ENCODE data around the gene DPY19L3.
"Not testable (repeated sequence)": the region's sequence is repeated elsewhere in the genome, so short reads cannot be mapped to it uniquely, and the experiment has no call there.

Gene DPY19L3

GRCh38 chr19:32447534-32447933, 42.0 kb downstream of the DPY19L3 start:
- not testable (repeated sequence) for DNase-seq

DNA sequence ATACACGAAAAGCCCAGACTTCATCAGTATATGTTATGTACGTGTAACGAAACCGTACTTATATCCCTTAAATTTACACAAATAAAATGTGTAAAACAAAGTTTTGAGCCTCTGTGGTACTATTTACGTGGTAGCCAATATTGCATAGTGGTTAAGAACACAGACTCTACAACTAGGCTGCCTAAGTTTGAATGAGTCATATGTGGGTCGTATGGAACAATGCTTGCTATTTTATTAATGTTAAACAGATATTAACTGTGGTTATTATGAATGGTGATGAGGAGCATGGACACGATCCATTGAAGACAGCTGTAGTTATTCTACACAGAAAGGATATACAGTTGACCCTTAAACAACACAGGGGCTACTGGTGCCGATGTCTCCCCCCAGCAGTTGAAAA, 42.5 kb downstream of the DPY19L3 start:
- no peak for DNase-seq

DNA sequence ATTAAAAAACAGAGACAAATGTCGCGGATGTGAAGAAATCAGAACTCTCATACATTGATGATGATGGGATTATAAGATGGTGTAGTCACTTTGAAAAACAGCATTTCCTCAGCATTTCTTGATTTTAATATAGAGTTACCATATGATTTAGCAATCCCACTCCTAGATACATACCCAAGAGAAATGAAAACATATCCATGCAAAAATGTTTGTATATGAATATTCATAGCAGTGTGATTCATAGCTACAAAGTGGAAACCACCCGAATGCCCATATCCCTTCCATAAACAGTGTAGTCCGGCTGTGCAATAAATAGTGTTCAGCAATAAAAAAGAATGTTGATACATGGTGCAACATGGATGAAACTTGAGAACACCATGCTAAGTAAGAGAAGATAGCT, 44.6 kb downstream of the DPY19L3 start:
- no peak for DNase-seq

DNA sequence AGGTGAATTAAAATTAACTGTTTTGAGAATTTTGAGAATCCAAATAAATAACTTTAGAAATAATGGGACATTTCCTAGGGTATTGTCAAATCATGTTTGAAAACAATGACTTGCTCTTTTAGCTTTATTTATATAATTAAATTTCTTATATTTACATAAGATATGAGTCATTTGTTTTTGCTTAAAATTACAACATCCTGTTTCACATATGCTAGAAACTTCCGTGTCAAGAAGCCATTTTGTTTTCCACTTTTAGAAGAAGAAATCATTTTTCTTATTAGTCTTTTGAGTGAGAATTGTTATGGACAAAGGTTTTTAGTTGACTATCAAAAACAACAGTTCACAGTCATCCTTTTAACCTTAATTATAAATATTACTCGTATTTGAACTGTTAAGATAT, 48.2 kb downstream of the DPY19L3 start:
- DNase-seq = no peak

DNA sequence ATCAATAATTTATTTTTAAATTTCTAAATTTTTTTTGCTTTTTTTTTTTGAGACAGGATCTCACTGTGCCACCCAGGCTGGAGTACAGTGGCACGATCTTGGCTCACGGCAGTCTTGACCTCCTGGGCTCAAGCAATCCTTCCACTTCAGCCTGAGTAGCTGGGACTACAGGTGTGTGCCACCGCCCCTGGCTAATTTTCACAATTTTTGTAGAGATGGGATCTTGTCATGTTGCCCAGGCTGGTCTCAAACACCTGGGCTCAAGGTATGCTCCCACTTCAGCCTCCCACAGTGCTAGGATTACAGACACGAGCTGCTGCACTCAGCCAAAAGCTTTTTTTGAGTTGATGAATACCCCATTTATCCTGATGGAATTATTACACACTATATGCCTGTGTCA, 50.8 kb downstream of the DPY19L3 start:
- no peak for DNase-seq

GRCh38 chr19:32457571-32458158, 52.1 kb downstream of the DPY19L3 start:
- no peak for DNase-seq

- no peak for DNase-seq
Observed at GRCh38 chr19:32458500-32459123, 53.0 kb downstream of the DPY19L3 start.

DNA sequence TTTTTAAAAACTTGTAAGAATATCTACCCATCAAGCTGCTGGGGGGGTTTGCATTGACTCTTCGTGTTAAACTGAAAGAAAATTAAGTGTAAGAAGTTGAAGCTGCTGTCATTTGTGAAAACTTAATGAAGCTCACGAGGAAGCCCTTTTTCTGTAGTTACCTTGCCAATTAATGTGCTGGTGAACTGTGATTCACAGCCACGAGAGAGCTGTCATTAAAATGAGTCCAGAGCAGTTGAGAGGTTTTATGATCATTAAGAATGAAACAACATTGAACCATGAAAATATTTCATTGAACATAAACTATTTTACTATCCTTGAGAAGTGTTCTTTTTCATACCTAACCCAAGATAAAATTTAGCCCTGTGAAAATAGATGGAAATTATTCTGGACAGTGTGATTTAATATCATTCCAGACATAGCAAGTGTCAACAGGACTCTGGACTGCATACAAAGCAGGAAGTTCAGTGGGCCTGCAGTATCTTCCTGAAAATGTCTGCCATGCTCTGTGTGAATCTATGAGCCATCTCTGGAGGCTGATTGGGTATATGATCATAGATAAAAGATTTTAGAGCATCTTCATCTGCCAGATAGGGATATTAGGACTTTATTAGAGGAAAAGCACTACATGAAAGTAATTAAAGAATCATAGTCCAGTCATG, 53.8 kb downstream of the DPY19L3 start:
- DNase-seq = no peak

DNA sequence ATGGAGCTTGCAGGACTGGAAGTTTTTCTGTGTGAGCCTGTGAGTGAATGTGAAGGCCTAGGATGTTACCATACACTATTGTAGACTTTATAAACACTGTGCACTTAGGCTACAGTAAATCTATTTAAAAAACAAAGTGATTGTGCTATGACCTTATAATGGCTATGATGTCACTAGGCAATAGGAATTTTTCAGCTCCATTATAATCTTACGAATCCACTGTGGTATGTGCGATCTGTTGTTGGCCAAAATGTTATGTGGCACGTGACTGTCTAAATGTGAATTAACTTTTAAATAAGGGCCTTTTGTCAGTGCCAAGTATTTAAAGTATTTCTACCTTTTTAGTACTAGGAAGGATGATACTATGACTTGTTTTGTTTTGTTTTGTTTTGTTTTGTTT, 54.9 kb downstream of the DPY19L3 start:
- DNase-seq = no peak

- DNase-seq = no peak
Observed at GRCh38 chr19:32464279-32464678, 58.7 kb downstream of the DPY19L3 start.

- no peak for DNase-seq
Observed at GRCh38 chr19:32465176-32465575, 59.6 kb downstream of the DPY19L3 start.

- no peak for DNase-seq
Observed at GRCh38 chr19:32469795-32470194, 64.2 kb downstream of the DPY19L3 start.

- DNase-seq = no peak
Observed at GRCh38 chr19:32471095-32471494, 65.5 kb downstream of the DPY19L3 start.

DNA sequence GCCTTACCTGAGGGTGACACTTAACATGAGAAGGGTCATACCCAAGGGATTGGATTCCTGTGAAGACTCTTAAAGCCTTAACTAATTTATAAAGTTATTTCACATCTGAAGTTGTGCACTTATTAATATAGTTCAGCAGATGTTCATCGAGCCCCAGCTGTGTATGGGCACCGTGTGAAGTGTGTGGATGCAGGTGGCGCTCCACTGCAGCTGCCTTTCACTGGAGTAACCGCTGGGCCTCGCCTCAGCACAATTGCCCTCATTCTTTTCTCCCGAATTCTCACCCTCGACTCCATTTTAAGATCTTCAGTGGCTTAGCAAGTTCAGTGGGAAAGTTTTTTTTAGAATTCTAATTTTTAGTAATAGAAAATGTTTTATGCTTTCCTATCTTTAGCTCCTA, 66.2 kb downstream of the DPY19L3 start:
- DNase-seq = no peak

- DNase-seq = no peak
Observed at GRCh38 chr19:32475141-32476031, 69.8 kb downstream of the DPY19L3 start.

DNA sequence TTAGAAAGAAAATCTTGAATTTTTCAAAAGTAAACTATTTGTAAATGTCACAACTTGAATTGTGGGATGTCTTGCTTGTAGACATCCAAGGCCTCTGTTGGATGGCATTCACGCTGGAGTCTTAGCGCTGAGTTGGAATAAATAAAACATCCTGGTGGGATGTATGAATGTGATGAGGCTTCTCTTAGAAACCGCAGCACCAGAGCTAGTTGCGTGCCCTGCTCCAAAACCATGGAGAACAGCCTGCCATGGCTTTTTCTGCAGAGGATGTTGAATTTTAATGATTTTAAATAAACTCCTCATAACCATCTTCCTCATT, 70.4 kb downstream of the DPY19L3 start:
- no peak for DNase-seq

DNA sequence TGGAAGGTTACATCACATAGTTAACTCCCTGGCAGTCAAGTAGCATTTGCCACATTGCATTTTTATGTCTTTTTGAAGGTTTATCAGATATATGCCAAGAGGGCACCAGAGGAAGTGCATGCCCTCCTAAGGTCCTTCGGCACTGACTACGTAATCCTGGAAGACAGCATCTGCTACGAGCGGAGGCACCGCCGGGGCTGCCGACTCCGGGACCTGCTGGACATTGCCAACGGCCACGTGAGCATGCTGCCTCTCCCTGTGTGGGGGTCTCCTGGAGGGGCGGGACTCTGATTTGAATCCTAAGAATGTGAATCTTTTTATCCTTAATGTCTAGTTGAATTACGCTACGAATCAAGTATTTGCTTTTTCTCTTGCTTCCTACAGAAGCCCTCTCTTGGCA, 74.8 kb downstream of the DPY19L3 start:
- no peak for DNase-seq

GRCh38 chr19:32483574-32483973, 78.0 kb downstream of the DPY19L3 start:
- DNase-seq = no peak

DNA sequence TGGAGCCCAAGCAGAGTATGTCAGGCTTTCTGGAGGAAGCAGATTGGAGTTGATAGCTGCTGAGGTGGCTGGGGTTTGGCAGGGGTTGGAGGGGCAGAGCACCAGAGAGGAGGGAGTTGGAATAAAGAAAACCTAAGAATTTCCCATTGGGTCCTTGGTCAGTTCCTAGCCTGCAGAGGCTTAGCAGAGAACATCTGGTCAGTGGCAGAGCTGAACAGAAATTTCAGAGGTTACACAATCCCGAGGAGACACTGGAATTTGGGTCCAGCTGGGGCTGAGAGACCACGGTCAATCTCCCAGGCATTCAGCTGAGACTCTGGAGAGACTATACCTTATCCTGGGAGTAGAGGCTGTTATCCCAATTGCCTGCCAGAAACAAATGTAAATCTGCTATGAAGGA, 84.4 kb downstream of the DPY19L3 start:
- DNase-seq = no peak

DNA sequence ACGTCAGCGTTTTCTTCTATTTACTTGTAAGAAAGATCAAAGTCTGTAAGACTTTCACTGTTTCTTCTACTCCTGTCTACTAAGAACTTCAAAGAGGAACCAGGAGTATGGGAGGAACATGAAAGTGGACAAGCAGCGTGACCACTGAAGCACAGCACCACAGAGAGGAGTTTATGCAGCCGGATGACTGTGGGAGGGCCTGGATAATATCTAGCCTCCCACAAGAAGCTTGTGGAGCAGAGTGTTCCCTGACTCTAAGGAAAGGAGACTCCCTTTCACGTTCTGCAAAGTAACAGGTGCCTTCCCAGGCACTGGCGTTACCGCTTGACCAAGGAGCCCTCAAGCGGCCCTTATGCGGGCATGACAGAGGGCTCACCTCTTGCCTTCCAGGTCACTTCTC, 91.8 kb downstream of the DPY19L3 start:
- no peak for DNase-seq

DNA sequence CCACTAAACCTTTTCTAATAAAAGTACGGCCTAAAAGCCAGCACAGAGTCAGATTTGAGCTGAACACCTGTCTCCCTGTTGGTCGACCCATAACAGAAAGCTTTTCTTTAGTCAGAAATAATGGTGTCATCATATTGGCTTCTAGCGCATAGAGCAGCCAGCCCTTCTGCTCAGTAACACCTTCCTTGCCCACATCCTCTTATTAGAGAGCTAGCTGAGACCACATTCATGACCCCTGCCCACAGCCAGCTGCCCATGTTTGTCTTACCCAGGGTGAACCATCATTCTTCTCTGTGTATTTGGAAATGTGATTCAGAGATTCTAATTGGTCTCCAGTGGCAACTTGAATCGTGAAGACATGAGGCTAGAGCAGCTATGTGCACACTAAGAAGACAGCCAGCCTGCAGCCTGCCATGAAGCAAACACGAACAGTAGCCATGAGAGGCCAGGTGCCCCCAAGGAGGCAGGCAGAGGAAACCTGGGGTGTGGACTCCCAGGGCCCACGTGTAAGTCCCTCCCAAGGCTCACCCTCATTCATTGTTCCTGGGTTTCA, 93.2 kb downstream of the DPY19L3 start:
- DNase-seq = peak; percentile 63

DNA sequence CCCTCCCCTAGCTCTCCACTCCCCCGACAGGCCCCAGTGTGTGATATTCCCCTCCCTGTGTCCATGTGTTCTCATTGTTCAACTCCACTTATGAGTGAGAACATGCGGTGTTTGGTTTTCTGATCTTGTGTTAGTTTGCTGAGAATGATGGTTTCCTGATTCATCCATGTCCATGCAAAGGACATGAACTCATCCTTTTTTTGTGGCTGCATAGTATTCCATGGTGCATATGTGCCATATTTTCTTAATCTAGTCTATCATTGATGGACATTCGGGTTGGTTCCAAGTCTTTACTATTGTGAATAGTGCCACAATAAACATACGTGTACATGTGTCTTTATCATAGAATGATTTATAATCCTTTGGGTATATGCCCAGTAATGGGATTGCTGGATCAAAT, 106.9 kb downstream of the DPY19L3 start:
- not testable (repeated sequence) for DNase-seq

DNA sequence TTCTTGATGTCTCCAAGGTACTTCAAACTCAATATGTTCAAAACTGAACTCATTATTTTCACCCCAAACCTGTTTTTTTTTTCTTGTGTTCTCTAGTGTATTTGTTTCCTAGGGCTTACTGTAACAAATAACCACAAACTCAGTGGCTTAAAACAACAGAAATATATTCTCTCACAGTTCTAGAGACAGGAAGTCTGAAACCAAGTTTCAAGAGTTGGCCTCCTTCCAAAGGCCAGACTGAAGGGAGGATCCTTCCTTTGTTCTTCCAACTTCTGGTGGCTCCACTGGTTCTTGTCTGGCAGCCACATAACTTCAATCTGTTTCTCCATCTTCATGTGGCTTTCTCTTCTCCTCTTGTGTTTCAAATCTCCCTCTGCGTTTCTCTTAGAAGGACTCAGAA, 113.5 kb downstream of the DPY19L3 start:
- no peak for DNase-seq

DNA sequence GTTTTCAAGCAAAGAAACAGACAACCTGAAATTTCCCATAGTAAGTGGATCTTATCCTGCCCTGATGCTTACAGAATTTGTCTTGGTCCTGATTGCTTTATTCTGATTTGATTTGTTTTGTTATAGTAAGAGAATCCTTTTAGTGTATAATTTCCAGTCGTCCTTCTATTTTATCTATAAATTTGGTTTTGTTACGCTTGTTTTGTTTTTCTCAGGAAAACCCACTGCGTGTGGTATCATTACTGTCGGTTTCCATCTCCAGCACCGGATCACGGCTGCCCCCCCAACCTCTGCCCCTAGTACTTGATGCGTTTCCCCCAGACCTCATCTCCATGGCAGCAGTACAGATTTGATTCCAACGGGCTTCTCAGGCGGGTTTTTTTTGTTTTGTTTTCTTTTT, 117.4 kb downstream of the DPY19L3 start:
- no peak for DNase-seq

Measured in NK-92 treated with Interleukin-12 subunit alpha and Interleukin-12 subunit beta, amount 100 ng/mL, for 24 hours (cell line).